ENCODE measurements around the gene FUT8. TPM values are rescaled to one million over a fixed set of nuclear protein-coding genes. Genes with fewer than 3 reads are reported as not detected.

The FUT8 gene
- total RNA-seq, 1 donor from 2014 or later: 12.9 TPM

DNA sequence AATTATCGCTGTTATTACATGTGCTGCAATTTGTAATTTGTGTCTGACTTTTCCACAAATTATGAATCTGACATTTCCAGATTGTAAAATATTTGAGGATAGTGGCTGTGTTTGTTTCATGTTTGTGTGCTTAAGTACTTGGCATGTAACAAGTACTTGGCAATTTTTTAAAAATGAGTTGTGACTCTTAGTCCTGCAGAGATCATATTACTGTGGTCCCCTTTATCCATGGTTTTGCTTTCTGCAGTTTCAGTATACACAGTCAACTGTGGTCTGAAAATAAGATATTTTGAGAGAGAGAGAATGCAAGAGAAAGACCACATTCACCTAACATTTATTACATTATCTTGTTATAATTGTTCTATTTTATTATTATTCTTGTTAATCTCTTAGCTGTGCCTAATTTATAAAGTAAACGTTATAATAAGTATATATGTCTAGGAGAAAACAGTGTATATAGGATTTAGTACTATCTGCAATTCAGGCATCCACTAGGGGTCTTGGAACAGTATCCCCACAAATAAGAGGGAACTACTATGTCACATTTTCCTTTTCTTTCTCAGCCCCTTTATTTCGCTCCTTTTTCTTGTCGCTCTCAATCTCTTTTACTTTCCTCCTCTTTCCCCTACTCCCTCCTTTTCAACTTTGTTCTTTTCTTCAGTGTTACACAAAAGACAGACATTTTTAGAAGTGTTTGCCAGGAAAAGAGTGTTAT lies 176.1 kb downstream of the FUT8 start:
- intact Hi-C loops (cut with DNase I): no loop called here
- Histone ChIP-seq H3K27ac (no peak overlapping the region), H3K36me3 (no peaks in the 10 kb centered on the region), H3K9me3 (no peaks in the 10 kb centered on the region), H3K4me1 (no peaks in the 10 kb centered on the region), H3K4me3 (no peak overlapping the region), H3K27me3 (no peaks in the 10 kb centered on the region)
- TF ChIP-seq, protein P1, sequence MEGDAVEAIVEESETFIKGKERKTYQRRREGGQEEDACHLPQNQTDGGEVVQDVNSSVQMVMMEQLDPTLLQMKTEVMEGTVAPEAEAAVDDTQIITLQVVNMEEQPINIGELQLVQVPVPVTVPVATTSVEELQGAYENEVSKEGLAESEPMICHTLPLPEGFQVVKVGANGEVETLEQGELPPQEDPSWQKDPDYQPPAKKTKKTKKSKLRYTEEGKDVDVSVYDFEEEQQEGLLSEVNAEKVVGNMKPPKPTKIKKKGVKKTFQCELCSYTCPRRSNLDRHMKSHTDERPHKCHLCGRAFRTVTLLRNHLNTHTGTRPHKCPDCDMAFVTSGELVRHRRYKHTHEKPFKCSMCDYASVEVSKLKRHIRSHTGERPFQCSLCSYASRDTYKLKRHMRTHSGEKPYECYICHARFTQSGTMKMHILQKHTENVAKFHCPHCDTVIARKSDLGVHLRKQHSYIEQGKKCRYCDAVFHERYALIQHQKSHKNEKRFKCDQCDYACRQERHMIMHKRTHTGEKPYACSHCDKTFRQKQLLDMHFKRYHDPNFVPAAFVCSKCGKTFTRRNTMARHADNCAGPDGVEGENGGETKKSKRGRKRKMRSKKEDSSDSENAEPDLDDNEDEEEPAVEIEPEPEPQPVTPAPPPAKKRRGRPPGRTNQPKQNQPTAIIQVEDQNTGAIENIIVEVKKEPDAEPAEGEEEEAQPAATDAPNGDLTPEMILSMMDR (IDR thresholded peaks at IDR 0.05): no peak
- DNase-seq (ENCODE audit: low spot score in 2 of 2): no peak

GRCh38 chr14:65594153-65594881 lies 181.8 kb downstream of the FUT8 start:
- Histone ChIP-seq H3K4me1 (no peaks in the 10 kb centered on the region), H3K27me3 (no peaks in the 10 kb centered on the region), H3K9me3 (no peaks in the 10 kb centered on the region), H3K36me3 (no peaks in the 10 kb centered on the region), H3K27ac (no peak overlapping the region), H3K4me3 (no peak overlapping the region)
- TF ChIP-seq, protein P1 (IDR thresholded peaks at IDR 0.05): no peak
- no peak for DNase-seq (ENCODE audit: low spot score in 2 of 2)
- intact Hi-C loops (cut with DNase I): no loop called here

DNA sequence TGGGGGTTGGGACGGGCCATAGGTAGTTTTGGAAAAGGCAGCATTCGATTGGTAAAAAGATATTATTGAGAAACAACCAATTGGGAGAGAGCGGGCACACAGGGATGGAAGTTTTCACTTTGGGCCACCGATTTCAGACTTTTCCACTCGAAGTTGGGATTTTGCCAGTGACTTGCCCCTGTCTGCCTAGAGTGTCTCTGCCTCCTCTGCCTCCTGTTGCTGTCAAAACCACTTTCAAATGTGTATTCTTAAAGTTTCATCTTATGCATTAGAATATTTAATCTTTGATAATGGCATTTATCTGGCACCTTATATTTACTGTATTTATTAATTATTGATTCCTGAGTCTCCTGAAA lies 182.3 kb downstream of the FUT8 start:
- no peak for DNase-seq (ENCODE audit: low spot score in 2 of 2)
- intact Hi-C loops (cut with DNase I): no loop called here
- TF ChIP-seq, protein P1 (IDR thresholded peaks at IDR 0.05): no peak
- Histone ChIP-seq H3K4me3 (no peak overlapping the region), H3K27me3 (no peaks in the 10 kb centered on the region), H3K36me3 (no peaks in the 10 kb centered on the region), H3K4me1 (no peaks in the 10 kb centered on the region), H3K9me3 (no peaks in the 10 kb centered on the region), H3K27ac (no peak overlapping the region)

DNA sequence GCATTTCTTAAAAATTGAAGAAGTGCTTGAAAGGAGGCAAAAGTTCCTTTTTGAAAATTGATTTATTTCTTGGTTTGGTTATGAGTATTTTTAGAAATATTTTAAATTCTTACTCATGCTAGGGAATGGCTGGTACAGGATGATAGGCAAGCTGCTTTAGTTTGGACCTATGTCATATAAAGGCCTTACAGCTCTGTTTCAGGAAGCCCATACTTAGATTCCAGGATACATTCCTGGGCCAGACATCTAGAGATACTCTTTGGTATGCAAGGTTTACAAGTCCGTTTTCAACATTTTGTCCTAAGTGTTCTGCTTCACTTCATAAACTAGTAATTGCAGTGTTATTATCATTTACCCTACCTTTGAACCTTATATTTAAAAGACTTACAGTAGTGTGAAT lies 186.8 kb downstream of the FUT8 start:
- Histone ChIP-seq H3K4me3 (no peak overlapping the region), H3K36me3 (no peaks in the 10 kb centered on the region), H3K27ac (no peak overlapping the region), H3K9me3 (no peaks in the 10 kb centered on the region), H3K27me3 (no peaks in the 10 kb centered on the region), H3K4me1 (no peaks in the 10 kb centered on the region)
- no peak for DNase-seq (ENCODE audit: low spot score in 2 of 2)
- intact Hi-C loops (cut with DNase I): no loop called here
- TF ChIP-seq, protein P1 (IDR thresholded peaks at IDR 0.05): no peak

GRCh38 chr14:65600742-65601141 lies 188.2 kb downstream of the FUT8 start:
- Histone ChIP-seq H3K36me3 (no peaks in the 10 kb centered on the region), H3K4me1 (no peaks in the 10 kb centered on the region), H3K27me3 (no peaks in the 10 kb centered on the region), H3K27ac (no peak overlapping the region), H3K4me3 (no peak overlapping the region), H3K9me3 (no peaks in the 10 kb centered on the region)
- intact Hi-C loops (cut with DNase I): no loop called here
- no peak for DNase-seq (ENCODE audit: low spot score in 2 of 2)
- TF ChIP-seq, protein P1 (IDR thresholded peaks at IDR 0.05): no peak
